Gastrocnemius medialis (tissue), 4 donors: Measurements from ENCODE around the gene PAN2.

Experiments used
- CTCF ChIP-seq, 5 experiments: fragments of 450-650 bp in 3 of 5; fragments of 200-600 bp in 2 of 5; sonication (generic) in 2 of 5; IDR thresholded peaks in 4 of 5; conservative IDR thresholded peaks in 1 of 5; 1 replicate in 4 of 5; 2 replicates in 1 of 5; pipeline ENCODE4 v1.5.1; 2016 to 2019; ENCODE audit warnings: antibody characterized with exemption in 5 of 5, mild to moderate bottlenecking in 3 of 5, moderate library complexity in 3 of 5
- POLR2A ChIP-seq, 2 donors: fragments of 450-650 bp; IDR thresholded peaks; one replicate each; pipeline ENCODE4 v1.6.1; 2017; ENCODE audit warnings: antibody characterized with exemption in 2 of 2, mild to moderate bottlenecking in 2 of 2, moderate library complexity in 2 of 2

- no peak for TF ChIP-seq CTCF (IDR thresholded peaks at IDR 0.05 in 4 of 5, conservative IDR thresholded peaks at IDR 0.05 in 1 of 5)
- TF ChIP-seq POLR2A (IDR thresholded peaks at IDR 0.05), result no peak
Measured at GRCh38 chr12:56326533-56326932, 7.3 kb downstream of the PAN2 start.
